Nephron progenitor cell (in vitro differentiated cells): ENCODE results near the gene UTS2R.
"Not testable (repeated sequence)": the region's sequence is repeated elsewhere in the genome, so short reads cannot be mapped to it uniquely, and the experiment has no call there.

Source experiments
- DNase-seq: peaks from one replicate; pipeline ENCODE4 v3.0.0; 2021
- H3K27ac Mint-ChIP-seq: 2 replicates; pipeline ENCODE4 v1.8.0; 2021; ENCODE audit warnings: mild to moderate bottlenecking, moderate library complexity, mixed read lengths
- H3K27me3 Mint-ChIP-seq: 2 replicates; pipeline ENCODE4 v1.8.0; 2021; ENCODE audit warnings: mild to moderate bottlenecking, low read depth, mixed read lengths; ENCODE audit not compliant: poor library complexity
- H3K36me3 Mint-ChIP-seq: 2 replicates; pipeline ENCODE4 v1.8.0; 2021; ENCODE audit warnings: low read depth, mixed read lengths
- H3K4me1 Mint-ChIP-seq: 2 replicates; pipeline ENCODE4 v1.8.0; 2021; ENCODE audit warnings: mixed read lengths
- H3K4me3 Mint-ChIP-seq: 2 replicates; pipeline ENCODE4 v1.8.0; 2021; ENCODE audit warnings: mild to moderate bottlenecking, moderate library complexity, mixed read lengths
- H3K9me3 Mint-ChIP-seq: 2 replicates; pipeline ENCODE4 v1.8.0; 2021; ENCODE audit warnings: mild to moderate bottlenecking, moderate library complexity, mixed read lengths
- CTCF ChIP-seq: fragments of 200-600 bp; sonication (generic); IDR thresholded peaks from 2 replicates; pipeline ENCODE4 v1.5.0; 2021; ENCODE audit warnings: antibody characterized with exemption

UTS2R gene

GRCh38 chr17:82377924-82378740, 6.6 kb downstream of the UTS2R start:
- Mint-ChIP-seq H3K4me3 (no peak overlapping the region), H3K36me3 (no peaks in the 10 kb centered on the region), H3K4me1 (peaks cover 24% of the 10 kb centered on the region), H3K9me3 (no peaks in the 10 kb centered on the region), H3K27me3 (peaks cover 25% of the 10 kb centered on the region), H3K27ac (no peak overlapping the region)
- DNase-seq, result no peak
- TF ChIP-seq CTCF, result no peak

- Mint-ChIP-seq H3K4me3 (no peak overlapping the region), H3K9me3 (no peaks in the 10 kb centered on the region), H3K27ac (no peak overlapping the region), H3K4me1 (peaks cover 20% of the 10 kb centered on the region), H3K27me3 (peaks cover 23% of the 10 kb centered on the region), H3K36me3 (no peaks in the 10 kb centered on the region)
- no peak for TF ChIP-seq CTCF
- DNase-seq, result no peak
Measured at GRCh38 chr17:82378741-82379021, 7.1 kb downstream of the UTS2R start.

- H3K36me3 Mint-ChIP-seq, result no peaks in the 10 kb centered on the region
- peaks cover 23% of the 10 kb centered on the region for H3K27me3 Mint-ChIP-seq
- H3K4me1 Mint-ChIP-seq, result peaks cover 29% of the 10 kb centered on the region
- no peaks in the 10 kb centered on the region for H3K9me3 Mint-ChIP-seq
- no peak for DNase-seq
- H3K27ac Mint-ChIP-seq, result no peak overlapping the region
- no peak overlapping the region for H3K4me3 Mint-ChIP-seq
- no peak for TF ChIP-seq CTCF
Measured at GRCh38 chr17:82380860-82381702, 9.5 kb downstream of the UTS2R start.

GRCh38 chr17:82381703-82382009, 10.1 kb downstream of the UTS2R start:
- H3K27ac Mint-ChIP-seq, H3K4me3 Mint-ChIP-seq, DNase-seq, H3K36me3 Mint-ChIP-seq, H3K9me3 Mint-ChIP-seq: not testable (repeated sequence)
- Mint-ChIP-seq H3K27me3 (peaks cover 23% of the 10 kb centered on the region), H3K4me1 (peaks cover 31% of the 10 kb centered on the region)

GRCh38 chr17:82382220-82382932, 10.8 kb downstream of the UTS2R start:
- H3K9me3 Mint-ChIP-seq, H3K36me3 Mint-ChIP-seq, DNase-seq, H3K4me3 Mint-ChIP-seq, H3K27ac Mint-ChIP-seq: not testable (repeated sequence)
- peaks cover 33% of the 10 kb centered on the region for H3K4me1 Mint-ChIP-seq
- peaks cover 24% of the 10 kb centered on the region for H3K27me3 Mint-ChIP-seq

- no peaks in the 10 kb centered on the region for H3K9me3 Mint-ChIP-seq
- H3K27me3 Mint-ChIP-seq, result peaks cover 24% of the 10 kb centered on the region
- H3K4me3 Mint-ChIP-seq, result no peak overlapping the region
- no peak for DNase-seq
- no peaks in the 10 kb centered on the region for H3K36me3 Mint-ChIP-seq
- no peak for TF ChIP-seq CTCF
- no peak overlapping the region for H3K27ac Mint-ChIP-seq
- H3K4me1 Mint-ChIP-seq, result peaks cover 39% of the 10 kb centered on the region
Measured at GRCh38 chr17:82382933-82383255, 11.3 kb downstream of the UTS2R start.
